ENCODE data around the gene AGPAT3. TPM values are rescaled to one million over a fixed set of nuclear protein-coding genes. Genes with fewer than 3 reads are reported as not detected.

Gene AGPAT3
- total and polyA plus RNA-seq, 2 donors (not counting 3 experiments of a cell fraction or from before 2014, with no cell fraction given), result 39.9 to 76.7 TPM

DNA sequence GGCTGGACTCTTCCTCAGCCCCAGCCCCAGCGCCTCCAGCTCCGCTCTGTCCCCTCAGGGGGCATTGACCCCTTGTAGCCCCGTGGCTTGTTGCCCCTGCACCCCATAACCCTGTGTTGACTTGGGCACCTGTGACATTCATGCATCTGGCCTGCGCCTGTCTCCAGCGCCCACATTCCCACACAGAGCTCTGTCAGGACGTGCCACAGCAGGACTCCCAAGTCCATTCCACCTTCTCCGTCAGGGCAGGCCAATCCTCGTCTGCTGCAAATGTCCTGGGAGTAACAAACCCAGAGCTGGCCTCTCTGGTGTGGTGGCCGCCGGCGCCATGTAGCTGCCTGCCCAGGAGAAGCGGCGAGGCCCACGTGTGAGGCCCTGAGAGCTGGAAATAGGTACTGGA lies 60.6 kb downstream of the AGPAT3 start:
- no peaks in the 10 kb centered on the region for H3K27me3 ChIP-seq (ENCODE audit: control insufficient read depth in 2 of 2, insufficient read depth in 2 of 2, low read length in 2 of 2)
- TF ChIP-seq, protein P1, sequence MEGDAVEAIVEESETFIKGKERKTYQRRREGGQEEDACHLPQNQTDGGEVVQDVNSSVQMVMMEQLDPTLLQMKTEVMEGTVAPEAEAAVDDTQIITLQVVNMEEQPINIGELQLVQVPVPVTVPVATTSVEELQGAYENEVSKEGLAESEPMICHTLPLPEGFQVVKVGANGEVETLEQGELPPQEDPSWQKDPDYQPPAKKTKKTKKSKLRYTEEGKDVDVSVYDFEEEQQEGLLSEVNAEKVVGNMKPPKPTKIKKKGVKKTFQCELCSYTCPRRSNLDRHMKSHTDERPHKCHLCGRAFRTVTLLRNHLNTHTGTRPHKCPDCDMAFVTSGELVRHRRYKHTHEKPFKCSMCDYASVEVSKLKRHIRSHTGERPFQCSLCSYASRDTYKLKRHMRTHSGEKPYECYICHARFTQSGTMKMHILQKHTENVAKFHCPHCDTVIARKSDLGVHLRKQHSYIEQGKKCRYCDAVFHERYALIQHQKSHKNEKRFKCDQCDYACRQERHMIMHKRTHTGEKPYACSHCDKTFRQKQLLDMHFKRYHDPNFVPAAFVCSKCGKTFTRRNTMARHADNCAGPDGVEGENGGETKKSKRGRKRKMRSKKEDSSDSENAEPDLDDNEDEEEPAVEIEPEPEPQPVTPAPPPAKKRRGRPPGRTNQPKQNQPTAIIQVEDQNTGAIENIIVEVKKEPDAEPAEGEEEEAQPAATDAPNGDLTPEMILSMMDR (IDR thresholded peaks at IDR 0.05; ENCODE audit: extremely low read depth in 1 of 2, insufficient read depth in 1 of 2, low read depth in 1 of 2, low read length in 2 of 2), result no peak
- TF ChIP-seq POLR2AphosphoS5 (IDR thresholded peaks at IDR 0.05; ENCODE audit: insufficient read depth, low read depth, low read length) (no peak), GATA2 (IDR thresholded peaks at IDR 0.05; ENCODE audit: insufficient read depth, insufficient read length, low read depth, low read length) (no peak), MYC (IDR thresholded peaks at IDR 0.05; ENCODE audit: low read depth, low read length) (no peak), JUN (IDR thresholded peaks at IDR 0.05; ENCODE audit: borderline replicate concordance, insufficient read depth, insufficient read length, low read depth) (no peak), EZH2 (IDR thresholded peaks at IDR 0.05; ENCODE audit: borderline replicate concordance, low read depth, low read length, severe bottlenecking) (no peak), POLR2A (IDR thresholded peaks at IDR 0.05; ENCODE audit: low read depth, low read length) (no peak), FOS (IDR thresholded peaks at IDR 0.05; ENCODE audit: borderline replicate concordance, insufficient read depth, low read length) (no peak)
- TF ChIP-seq, protein P2, sequence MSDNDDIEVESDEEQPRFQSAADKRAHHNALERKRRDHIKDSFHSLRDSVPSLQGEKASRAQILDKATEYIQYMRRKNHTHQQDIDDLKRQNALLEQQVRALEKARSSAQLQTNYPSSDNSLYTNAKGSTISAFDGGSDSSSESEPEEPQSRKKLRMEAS (IDR thresholded peaks at IDR 0.05; ENCODE audit: insufficient read depth, insufficient read length), result no peak
- no peaks in the 10 kb centered on the region for H3K9me1 ChIP-seq (replicated peaks; ENCODE audit: control insufficient read depth, extremely low read depth, insufficient read depth, low read length)
- H3K27ac ChIP-seq (ENCODE audit: insufficient read depth, low read depth, low read length), result no peak overlapping the region
- intact Hi-C loops (cut with micrococcal nuclease), result no loop called here
- H3K36me3 ChIP-seq (ENCODE audit: control insufficient read depth in 2 of 2, extremely low read depth in 1 of 2, insufficient read depth in 2 of 2, low read length in 2 of 2), result peaks cover 0 to 2% of the 10 kb centered on the region in 2 experiments
- no peaks in the 10 kb centered on the region for H4K20me1 ChIP-seq (replicated peaks; ENCODE audit: control insufficient read depth, extremely low read depth, insufficient read depth, low read length)
- H3K79me2 ChIP-seq (ENCODE audit: control insufficient read depth, insufficient read depth, low read length), result peaks cover 9% of the 10 kb centered on the region
- H3K4me1 ChIP-seq (ENCODE audit: control insufficient read depth, extremely low read depth, insufficient read depth, low read length), result no peaks in the 10 kb centered on the region
- H2AFZ ChIP-seq (ENCODE audit: low read depth, low read length), result no peak overlapping the region
- dilution Hi-C loops (cut with MboI; ENCODE audit: extremely low pct_ligation_motif_present, low sequenced_read_pairs), result no loop called here
- DNase-seq (ENCODE audit: low read depth, low spot score), result no peak
- POLR2A ChIA-PET, result no interaction called here
- FAIRE-seq, result no peak
- H3K4me2 ChIP-seq (ENCODE audit: insufficient read depth, low read length), result no peak overlapping the region
- no peak overlapping the region for H3K4me3 ChIP-seq (replicated peaks in 1 of 3; ENCODE audit: insufficient read depth in 1 of 3, low read depth in 1 of 3, low read length in 3 of 3)
- BruUV-seq (replicated peaks), result no TSS peak
- H3K9me3 ChIP-seq (replicated peaks; ENCODE audit: control insufficient read depth, insufficient read depth, low read length), result no peaks in the 10 kb centered on the region
- no peak overlapping the region for H3K9ac ChIP-seq (replicated peaks; ENCODE audit: extremely low read depth, insufficient read depth, low read length)
- CTCF ChIA-PET, result interaction anchor here (1.0 to 1.1 kb wide), 2 partner anchors 14 to 16 kb away, joined by 3 read pairs; no protein-coding TSS in a partner anchor
